OCI-M2 (cell line): Measurements from ENCODE around the gene PARD3.
"Not testable (repeated sequence)": the region's sequence is repeated elsewhere in the genome, so short reads cannot be mapped to it uniquely, and the experiment has no call there.

ENCODE experiments used
- DNase-seq: peaks from one replicate; lab custom pipeline; 2025; ENCODE audit not compliant: unreplicated experiment; lab: John Stamatoyannopoulos, UW

The PARD3 gene

GRCh38 chr10:34405611-34406462 is 409.3 kb downstream of the PARD3 start:
- no peak for DNase-seq

DNA sequence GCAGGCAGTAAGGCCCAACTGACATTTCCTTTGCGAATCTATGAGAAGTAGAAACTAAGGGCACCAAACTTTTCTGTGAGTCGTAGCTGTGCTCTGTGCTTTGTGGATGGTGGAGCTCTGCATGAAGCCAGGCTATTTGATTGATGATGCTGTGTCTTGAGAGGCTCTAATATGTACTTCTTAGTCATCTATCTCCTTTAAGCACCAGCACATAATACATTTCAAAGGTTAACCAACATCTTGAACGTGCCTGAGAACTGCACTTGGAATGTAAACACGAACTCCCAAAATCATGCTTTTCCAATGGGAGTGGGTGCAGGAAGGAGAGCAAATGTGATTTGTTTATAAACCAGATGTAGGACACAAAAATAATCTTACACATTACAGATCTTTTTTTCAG is 411.6 kb downstream of the PARD3 start:
- no peak for DNase-seq

GRCh38 chr10:34400075-34400474 is 415.0 kb downstream of the PARD3 start:
- no peak for DNase-seq

DNA sequence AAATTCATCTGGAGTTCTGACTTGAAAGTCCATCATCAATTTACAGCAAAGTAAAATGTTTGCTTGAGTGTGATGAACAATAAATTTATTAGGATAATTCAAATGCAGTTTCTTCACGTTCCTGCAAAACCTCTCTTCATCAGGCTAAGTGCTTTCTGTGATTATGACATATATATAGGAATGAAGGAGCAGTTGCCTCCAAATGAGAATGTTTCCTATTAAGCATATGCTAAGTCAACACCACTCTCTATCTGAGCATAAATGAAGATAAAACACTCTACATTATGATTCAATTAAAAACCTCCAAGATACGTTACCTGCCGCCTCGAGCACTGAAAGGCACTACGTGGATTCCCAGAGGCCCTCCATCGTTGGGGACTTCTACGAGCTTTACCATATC is 416.1 kb downstream of the PARD3 start:
- no peak for DNase-seq

GRCh38 chr10:34397324-34397723 is 417.8 kb downstream of the PARD3 start:
- no peak for DNase-seq

DNA sequence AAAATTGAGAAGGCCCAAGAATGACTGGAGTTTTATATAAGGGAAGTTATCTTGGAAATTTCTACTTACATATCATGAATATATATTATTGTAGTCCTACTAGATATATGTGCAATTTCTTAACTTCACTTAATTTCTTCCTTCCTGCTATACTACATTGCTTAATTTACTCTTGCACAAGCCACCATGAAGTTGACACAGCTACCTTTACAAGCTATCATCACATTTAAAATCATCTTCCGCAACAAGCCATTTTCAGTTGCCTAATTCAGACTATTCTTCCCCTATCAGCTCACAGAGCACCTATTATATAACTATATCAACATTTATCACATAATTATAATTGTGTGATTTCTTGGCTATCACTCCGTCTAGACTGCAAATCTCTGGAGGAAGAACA is 418.4 kb downstream of the PARD3 start:
- no peak for DNase-seq

DNA sequence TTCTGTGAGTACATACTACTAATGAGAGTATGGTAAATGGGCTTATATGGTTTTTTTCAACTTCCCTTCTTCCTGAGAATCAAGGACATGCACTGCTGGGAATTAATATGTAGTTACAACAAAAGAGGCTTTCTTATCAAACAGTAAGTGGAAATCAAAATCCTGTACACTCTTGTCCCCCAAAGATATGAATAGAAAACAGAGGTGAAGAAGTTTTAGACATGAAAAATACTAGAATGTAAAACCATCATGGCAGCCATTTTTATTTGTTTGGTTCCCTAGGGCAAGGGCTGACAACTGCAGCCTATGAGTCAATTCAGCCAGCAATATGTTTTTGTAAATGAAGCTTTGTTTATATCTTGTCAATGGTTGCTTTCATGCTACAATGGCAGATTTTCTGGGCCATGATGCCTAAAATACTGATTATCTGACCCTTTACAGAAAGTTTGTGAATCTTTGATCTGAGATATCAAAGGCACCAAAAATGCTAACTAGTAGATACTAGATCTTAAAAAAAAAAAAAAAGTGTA is 422.4 kb downstream of the PARD3 start:
- no peak for DNase-seq

GRCh38 chr10:34391168-34391567 is 423.9 kb downstream of the PARD3 start:
- not testable (repeated sequence) for DNase-seq

- no peak for DNase-seq
Measured at GRCh38 chr10:34389801-34390200, 425.3 kb downstream of the PARD3 start.

DNA sequence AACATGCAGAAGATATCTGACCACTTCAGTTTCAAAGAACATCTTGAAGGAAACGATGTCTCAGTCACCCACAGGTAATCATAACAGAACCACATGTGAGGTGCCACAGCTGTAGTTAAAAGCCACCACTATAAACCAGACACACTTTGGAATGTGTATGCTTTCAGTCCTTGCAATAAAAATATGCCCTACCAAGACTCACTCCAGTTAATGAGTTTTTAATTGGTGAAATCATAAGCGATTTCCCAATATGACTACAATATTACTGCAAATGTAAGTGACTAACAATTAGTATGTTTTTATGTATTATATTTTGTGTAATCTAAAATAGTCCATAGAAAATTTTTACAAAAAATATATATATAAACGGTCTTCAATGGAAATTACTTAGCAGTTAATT is 428.2 kb downstream of the PARD3 start:
- no peak for DNase-seq

- no peak for DNase-seq
Measured at GRCh38 chr10:34384372-34384771, 430.7 kb downstream of the PARD3 start.

DNA sequence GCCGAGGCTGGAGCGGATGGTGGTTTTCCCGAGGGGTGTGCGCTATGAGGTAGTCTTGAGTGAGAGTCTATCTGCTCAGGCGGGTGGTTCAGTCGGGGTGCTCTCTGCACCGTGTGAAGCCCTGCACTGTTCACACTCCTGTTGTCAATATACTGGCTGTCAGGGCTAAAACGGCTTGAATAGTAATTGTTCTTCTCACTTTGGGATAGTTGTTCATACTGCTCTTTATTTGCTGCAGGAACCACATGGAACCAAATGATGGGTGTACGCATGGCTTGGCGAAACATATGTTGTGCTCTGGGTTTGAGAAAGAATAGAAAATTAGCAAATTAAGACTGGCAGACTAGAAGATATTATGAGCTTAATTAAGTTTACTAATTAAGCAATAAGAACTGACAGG is 432.5 kb downstream of the PARD3 start:
- DNase-seq, result no peak

- DNase-seq, result no peak
Measured at GRCh38 chr10:34380856-34381255, 434.2 kb downstream of the PARD3 start.

DNA sequence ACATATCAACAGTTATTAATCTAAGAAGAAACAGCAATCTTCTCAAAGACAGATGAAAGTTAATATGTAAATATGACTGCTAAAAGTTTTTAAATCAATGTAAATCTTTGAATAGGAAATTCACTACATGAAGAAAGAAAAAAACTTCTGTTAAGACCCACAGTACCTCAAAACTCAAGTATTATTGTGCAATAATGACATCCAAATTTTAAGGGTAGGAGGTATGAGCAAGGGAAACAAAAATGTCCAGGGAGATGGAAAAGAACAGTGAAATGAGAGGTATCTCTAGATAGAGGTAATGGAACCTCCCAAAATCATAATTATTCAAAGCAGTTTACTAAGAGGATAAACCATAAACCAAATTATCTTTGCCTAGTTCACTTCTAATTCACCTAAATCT is 436.8 kb downstream of the PARD3 start:
- DNase-seq, result no peak

- DNase-seq, result no peak
Measured at GRCh38 chr10:34377833-34378232, 437.3 kb downstream of the PARD3 start.

DNA sequence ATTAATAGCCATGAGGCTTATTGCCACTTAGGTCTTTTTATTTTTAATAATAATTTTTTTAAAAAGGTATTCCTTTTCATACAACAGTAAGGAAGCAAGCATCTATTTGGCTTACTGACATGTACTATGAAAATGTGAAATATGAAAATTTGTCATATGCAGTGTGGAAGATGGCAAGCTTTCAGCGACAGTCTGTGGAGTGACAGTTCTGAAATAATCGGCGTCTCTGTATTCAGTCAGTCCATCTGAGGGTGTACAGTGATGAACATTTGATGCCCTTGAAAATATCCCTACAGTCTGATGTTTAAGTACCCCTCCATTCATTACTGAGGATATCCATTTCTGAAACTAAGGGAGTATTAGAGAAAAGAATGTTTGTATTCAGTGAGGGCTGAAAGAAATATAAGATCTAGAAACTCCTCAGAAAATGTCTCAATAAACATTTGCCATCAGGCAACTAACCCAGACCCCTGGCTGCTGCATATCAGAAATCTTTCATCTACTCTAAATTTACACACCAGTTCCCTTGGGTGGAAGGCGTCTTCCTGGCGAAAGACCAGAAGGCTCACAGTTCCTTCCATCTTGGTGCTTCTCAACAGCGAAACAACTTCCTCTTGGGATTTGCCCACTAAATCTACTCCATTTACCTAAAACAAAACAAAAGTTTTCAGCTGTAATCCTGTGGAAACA is 440.6 kb downstream of the PARD3 start:
- no peak for DNase-seq

DNA sequence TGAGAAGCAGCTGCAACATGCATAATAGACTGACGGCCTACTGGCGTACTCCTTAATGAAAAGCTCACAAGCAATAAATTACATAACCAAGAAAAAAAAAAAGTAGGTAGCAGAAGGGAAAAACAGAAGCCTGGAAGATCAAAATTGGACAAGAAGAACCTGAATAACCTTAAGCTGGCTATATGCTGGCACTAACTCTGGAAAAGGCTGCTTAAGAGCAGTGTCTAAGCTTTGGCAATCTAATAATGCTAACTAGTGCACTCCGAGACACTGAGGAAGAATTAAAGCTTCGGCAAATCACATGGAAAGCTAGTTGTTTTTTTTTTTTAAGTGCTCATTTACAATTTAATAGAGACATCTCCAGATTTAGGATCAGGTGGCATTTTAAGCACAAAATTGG is 441.9 kb downstream of the PARD3 start:
- DNase-seq, result no peak

DNA sequence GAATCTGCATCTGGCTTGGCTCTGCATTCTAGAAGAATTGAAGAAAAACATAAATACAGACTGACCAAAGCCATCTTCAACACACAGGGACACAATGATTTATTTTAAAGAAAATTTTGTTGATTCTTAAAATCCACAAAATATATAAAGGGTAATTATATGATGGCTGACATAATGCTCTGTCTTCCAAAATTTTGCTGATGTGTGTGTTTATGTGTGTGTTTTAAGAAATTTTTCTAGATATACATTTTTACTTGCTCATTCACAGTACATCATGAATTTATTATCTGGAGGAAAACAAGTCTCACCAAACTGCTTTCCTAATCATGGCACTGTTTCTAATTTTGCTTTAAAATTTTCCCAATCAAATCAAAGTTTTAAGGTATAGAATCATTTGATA is 442.6 kb downstream of the PARD3 start:
- no peak for DNase-seq

DNA sequence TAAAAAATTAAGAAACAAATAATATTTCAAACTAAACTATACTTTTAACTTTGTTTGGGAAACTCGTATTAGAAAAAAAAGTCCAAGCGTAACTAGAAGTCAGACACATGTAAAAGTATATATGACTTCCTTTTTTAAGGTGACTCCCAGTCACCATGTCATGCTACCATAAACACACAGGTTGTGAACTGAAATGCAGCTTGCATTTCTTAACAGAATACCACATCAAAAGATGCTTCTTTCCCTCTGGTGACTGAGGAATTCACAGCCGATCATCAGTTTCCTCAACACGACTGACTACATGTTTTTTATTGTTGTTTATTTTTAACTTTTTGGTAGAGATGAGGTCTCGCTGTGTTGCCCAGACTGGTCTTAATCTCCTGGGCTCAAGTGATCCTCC is 445.0 kb downstream of the PARD3 start:
- DNase-seq, result no peak

- DNase-seq, result no peak
Measured at GRCh38 chr10:34369120-34369519, 446.0 kb downstream of the PARD3 start.

- DNase-seq, result no peak
Measured at GRCh38 chr10:34364253-34365037, 450.7 kb downstream of the PARD3 start.

DNA sequence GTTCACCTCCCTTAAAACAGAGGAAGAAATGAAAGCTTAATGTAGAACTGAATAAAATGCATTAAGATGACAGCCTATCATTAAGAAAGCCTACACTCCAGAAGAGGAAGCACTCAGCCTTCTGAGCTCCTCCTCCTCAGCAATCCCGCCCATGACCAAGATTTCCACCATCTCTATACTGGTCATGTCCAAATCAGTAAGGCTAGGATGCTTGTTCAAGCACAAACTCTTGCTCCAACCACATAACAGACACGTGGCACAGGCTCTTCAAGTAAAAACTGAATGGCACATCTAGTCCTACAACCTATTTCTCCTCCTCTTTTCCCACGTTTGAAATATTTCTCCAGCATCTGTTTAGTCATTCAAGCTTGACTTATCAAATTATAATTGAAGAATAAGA is 454.1 kb downstream of the PARD3 start:
- DNase-seq, result no peak
